Lung (tissue), 12 donors: Measurements from ENCODE around the gene MTA3. TPM values are rescaled to one million over a fixed set of nuclear protein-coding genes. Genes with fewer than 3 reads are reported as not detected.

Experiments
- ATAC-seq: fragments of 200-7000 bp; cut with Tn5 transposase; one replicate; pipeline ENCODE4 v1.9.1; 2020; ENCODE audit warnings: moderate number of reproducible peaks; ENCODE audit not compliant: insufficient read depth, low FRiP score
- DNase-seq, 3 donors: peaks; one replicate each; pipeline ENCODE4 v3.0.0-alpha.2; 2013 to 2017
- H3K27ac ChIP-seq, 2 donors: one replicate each; pipeline ENCODE4 v1.5.1; 2013; ENCODE audit warnings: mild to moderate bottlenecking in 2 of 2, moderate library complexity in 2 of 2, control low read depth in 1 of 2, inconsistent platforms in 1 of 2, low read depth in 1 of 2, low read length in 1 of 2
- H3K27me3 ChIP-seq, 3 donors: one replicate each; pipeline ENCODE4 v1.5.1; 2013; ENCODE audit warnings: low read length in 2 of 3; ENCODE audit not compliant: control insufficient read depth in 3 of 3, insufficient read depth in 3 of 3
- H3K36me3 ChIP-seq, 4 donors: one replicate each; pipeline ENCODE4 v1.5.1; 2013; ENCODE audit warnings: low read length in 4 of 4, mild to moderate bottlenecking in 1 of 4, moderate library complexity in 1 of 4; ENCODE audit not compliant: control insufficient read depth in 4 of 4, insufficient read depth in 4 of 4
- H3K4me1 ChIP-seq, 5 donors: one replicate each; pipeline ENCODE4 v1.5.1; 2013; ENCODE audit warnings: low read length in 5 of 5, mild to moderate bottlenecking in 2 of 5, moderate library complexity in 1 of 5; ENCODE audit not compliant: control insufficient read depth in 5 of 5, insufficient read depth in 5 of 5
- H3K4me3 ChIP-seq: one replicate; pipeline ENCODE4 v1.5.1; 2013; ENCODE audit warnings: mild to moderate bottlenecking, control low read depth, moderate library complexity
- H3K9ac ChIP-seq, 2 donors: one replicate each; pipeline ENCODE4 v1.5.1; 2013; ENCODE audit warnings: low read length in 2 of 2, control low read depth in 1 of 2; ENCODE audit not compliant: insufficient read depth in 1 of 2
- H3K9me3 ChIP-seq, 4 donors: one replicate each; pipeline ENCODE4 v1.5.1; 2013; ENCODE audit warnings: low read length in 3 of 4, mild to moderate bottlenecking in 1 of 4, moderate library complexity in 1 of 4; ENCODE audit not compliant: control insufficient read depth in 4 of 4, insufficient read depth in 3 of 4
- WGBS, 2 donors: extraction: QIAGEN DNeasy Blood & Tissue Kit; methylation state at CpG; one replicate each; pipeline ENCODE4 v1.1.7; 2013; 5-methylcytosine and 5-hydroxymethylcytosine counted together
- polyA plus RNA-seq, 2 donors: library from polyadenylated mRNA; stranded (reverse); fragments of 200-250 nt; gene quantifications; one replicate each; pipeline ENCODE4 v1.2.1, GENCODE V29; 2013
- total RNA-seq, 2 donors: library from RNA; depleted of rRNA in 1 of 2; stranded (reverse); fragments of >200 nt in 1 of 2; gene quantifications; one replicate each; pipeline ENCODE4 v1.2.1, GENCODE V29; 2014 to 2021
- TF ChIP-seq, protein P1 (sequence below): IDR thresholded peaks from 2 replicates; pipeline ENCODE4 v1.5.1; 2012; ENCODE audit warnings: mild to moderate bottlenecking; ENCODE audit errors: control extremely low read depth, extremely low read depth
- donor health status: control.
- donor health status: control.
- donor health status: Bipolar disorder and iron deficiency.
- donor health status: healthy.
- donor health status: DM: yes; HTN: yes; CAD: no.

Gene MTA3
- total and polyA plus RNA-seq, 4 donors = 9.2 to 65.8 (median 24.4) TPM

DNA sequence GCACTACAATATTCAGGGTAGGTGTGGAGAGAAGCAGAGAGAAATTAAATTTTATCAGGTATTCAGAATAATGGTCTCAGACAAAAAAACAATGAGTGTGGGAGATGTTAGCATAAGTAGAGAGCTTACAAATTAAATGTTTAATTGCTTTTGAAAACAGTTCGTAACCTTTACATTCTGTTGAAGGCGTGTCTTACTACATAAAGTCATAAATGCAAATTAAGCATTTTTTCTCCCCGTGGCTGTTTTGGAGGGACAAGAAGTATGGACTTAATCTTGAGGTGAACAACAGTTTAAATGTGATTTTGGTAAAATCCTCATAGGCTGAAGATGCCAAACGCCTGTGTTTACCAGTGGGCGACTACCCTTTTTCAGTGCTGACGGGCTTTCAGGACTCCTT, 139.7 kb downstream of the MTA3 start:
- Histone ChIP-seq H3K27ac (no peak overlapping the region), H3K9ac (no peak overlapping the region), H3K9me3 (no peaks in the 10 kb centered on the region), H3K36me3 (peaks cover 0 to 19% (median 4%) of the 10 kb centered on the region in 4 donors), H3K4me1 (peaks cover 0 to 2% (median 0%) of the 10 kb centered on the region in 5 donors), H3K4me3 (no peak overlapping the region), H3K27me3 (no peaks in the 10 kb centered on the region)
- no peak for ATAC-seq
- TF ChIP-seq, protein P1, sequence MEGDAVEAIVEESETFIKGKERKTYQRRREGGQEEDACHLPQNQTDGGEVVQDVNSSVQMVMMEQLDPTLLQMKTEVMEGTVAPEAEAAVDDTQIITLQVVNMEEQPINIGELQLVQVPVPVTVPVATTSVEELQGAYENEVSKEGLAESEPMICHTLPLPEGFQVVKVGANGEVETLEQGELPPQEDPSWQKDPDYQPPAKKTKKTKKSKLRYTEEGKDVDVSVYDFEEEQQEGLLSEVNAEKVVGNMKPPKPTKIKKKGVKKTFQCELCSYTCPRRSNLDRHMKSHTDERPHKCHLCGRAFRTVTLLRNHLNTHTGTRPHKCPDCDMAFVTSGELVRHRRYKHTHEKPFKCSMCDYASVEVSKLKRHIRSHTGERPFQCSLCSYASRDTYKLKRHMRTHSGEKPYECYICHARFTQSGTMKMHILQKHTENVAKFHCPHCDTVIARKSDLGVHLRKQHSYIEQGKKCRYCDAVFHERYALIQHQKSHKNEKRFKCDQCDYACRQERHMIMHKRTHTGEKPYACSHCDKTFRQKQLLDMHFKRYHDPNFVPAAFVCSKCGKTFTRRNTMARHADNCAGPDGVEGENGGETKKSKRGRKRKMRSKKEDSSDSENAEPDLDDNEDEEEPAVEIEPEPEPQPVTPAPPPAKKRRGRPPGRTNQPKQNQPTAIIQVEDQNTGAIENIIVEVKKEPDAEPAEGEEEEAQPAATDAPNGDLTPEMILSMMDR = no peak
- no peak for DNase-seq
- WGBS, 2 donors = 66 to 97% methylated on average over 6 of the region's 6 CpGs

DNA sequence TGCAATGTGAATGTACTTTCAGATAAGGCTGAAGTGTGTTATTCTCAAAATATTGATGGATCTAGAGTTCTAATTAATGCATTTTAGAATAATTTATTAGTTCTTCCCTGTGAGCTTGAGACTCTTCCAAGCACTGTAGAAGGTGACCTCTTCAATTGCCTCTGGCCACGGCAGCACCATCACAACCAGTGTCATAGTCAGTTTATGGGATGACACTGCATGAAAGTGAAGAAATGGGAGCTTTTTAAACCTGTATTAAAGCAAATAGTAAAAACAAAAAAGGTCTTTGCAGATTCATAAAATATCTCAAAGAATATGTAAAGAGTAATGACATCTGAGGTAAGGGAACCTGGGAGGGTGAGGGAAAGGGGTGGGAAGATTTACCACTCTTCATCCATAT, 143.5 kb downstream of the MTA3 start:
- H3K9ac ChIP-seq = no peak overlapping the region
- TF ChIP-seq, protein P1 = no peak
- H3K9me3 ChIP-seq = no peaks in the 10 kb centered on the region
- H3K27ac ChIP-seq = no peak overlapping the region
- H3K27me3 ChIP-seq = no peaks in the 10 kb centered on the region
- 93 to 95% methylated on average over 1 of the region's 1 CpG for WGBS, 2 donors
- H3K36me3 ChIP-seq = peaks cover 0 to 9% (median 4%) of the 10 kb centered on the region in 4 donors
- H3K4me1 ChIP-seq = peaks cover 0 to 1% (median 0%) of the 10 kb centered on the region in 5 donors
- ATAC-seq = no peak
- DNase-seq = no peak
- H3K4me3 ChIP-seq = no peak overlapping the region

- Histone ChIP-seq H3K27me3 (no peaks in the 10 kb centered on the region), H3K4me3 (no peak overlapping the region), H3K9me3 (no peaks in the 10 kb centered on the region), H3K27ac (no peak overlapping the region), H3K36me3 (peaks cover 0 to 9% (median 3%) of the 10 kb centered on the region in 4 donors), H3K9ac (no peak overlapping the region), H3K4me1 (no peaks in the 10 kb centered on the region)
- DNase-seq (no peak), ATAC-seq (no peak)
- WGBS, 2 donors = 82 to 89% methylated on average over 2 of the region's 2 CpGs
- TF ChIP-seq, protein P1 = no peak
Measured at GRCh38 chr2:42712934-42713333, 144.5 kb downstream of the MTA3 start.

DNA sequence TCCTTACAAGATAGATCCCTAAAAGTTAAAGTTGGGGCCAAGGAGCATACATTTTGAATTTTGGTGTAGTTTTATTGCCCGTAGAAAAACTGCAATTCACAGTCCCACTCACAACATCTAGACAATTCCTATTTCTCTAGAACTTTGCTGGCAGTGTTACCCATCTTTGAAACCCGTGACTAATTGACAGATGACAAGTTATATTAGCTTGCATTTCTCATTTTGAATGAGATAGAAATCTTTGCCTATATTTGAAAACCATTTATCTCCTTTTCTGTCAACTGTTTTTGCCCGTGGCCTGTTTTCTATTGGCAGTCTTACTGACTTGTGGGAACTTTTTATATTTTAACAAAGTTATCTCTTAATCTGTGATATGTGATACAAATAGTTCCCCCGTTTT, 145.5 kb downstream of the MTA3 start:
- Histone ChIP-seq H3K4me1 (no peaks in the 10 kb centered on the region), H3K9me3 (no peaks in the 10 kb centered on the region), H3K36me3 (peaks cover 0 to 3% (median under 1%) of the 10 kb centered on the region in 4 donors), H3K9ac (no peak overlapping the region), H3K27ac (no peak overlapping the region), H3K27me3 (no peaks in the 10 kb centered on the region), H3K4me3 (no peak overlapping the region)
- TF ChIP-seq, protein P1 = no peak
- DNase-seq = no peak
- 77 to 87% methylated on average over 4 of the region's 4 CpGs for WGBS, 2 donors
- ATAC-seq = no peak
